Lower lobe of right lung (tissue), 2 donors: ENCODE results near the gene PLCB3. TPM values are rescaled to one million over a fixed set of nuclear protein-coding genes. Genes with fewer than 3 reads are reported as not detected.

ENCODE experiments used
- ATAC-seq, 2 donors: fragments of 200-7000 bp; cut with Tn5 transposase; one replicate each; pipeline ENCODE4 v1.9.1; 2020 to 2022; ENCODE audit warnings: mild to moderate bottlenecking in 2 of 2, moderate library complexity in 2 of 2
- DNase-seq: peaks from one replicate; pipeline ENCODE4 v3.0.0-alpha.2; 2020
- H3K27ac ChIP-seq: fragments of 200-600 bp; one replicate; pipeline ENCODE4 v1.8.0; 2022
- H3K27me3 ChIP-seq: fragments of 200-600 bp; one replicate; pipeline ENCODE4 v1.8.0; 2022; ENCODE audit warnings: low read depth
- H3K36me3 ChIP-seq: fragments of 200-600 bp; one replicate; pipeline ENCODE4 v1.8.0; 2022; ENCODE audit warnings: mild to moderate bottlenecking
- H3K4me1 ChIP-seq: fragments of 200-600 bp; one replicate; pipeline ENCODE4 v1.8.0; 2022
- H3K4me3 ChIP-seq: fragments of 200-600 bp; one replicate; pipeline ENCODE4 v1.8.0; 2022; ENCODE audit warnings: mild to moderate bottlenecking
- H3K9me3 ChIP-seq: fragments of 200-600 bp; one replicate; pipeline ENCODE4 v1.8.0; 2022
- intact Hi-C: fragments of 100-400 bp; cut with DNase I; formaldehyde crosslinking; loops from one replicate; pipeline ENCODE4 v1.11.0; 2022
- total RNA-seq: library from RNA; stranded (reverse); fragmentation: NEBNext Ultra II Directional; extraction: Animal tissue kit (Norgen Biotek cat#: 25700); gene quantifications from one replicate; pipeline ENCODE4 v1.2.1, GENCODE V29; 2021
- TF ChIP-seq, protein P1 (sequence below): fragments of 200-600 bp; IDR thresholded peaks from one replicate; pipeline ENCODE4 v1.8.0; 2022; ENCODE audit warnings: antibody characterized with exemption, mild to moderate bottlenecking
- donor health status: DM: no; HTN: yes; CAD: no; lungs with severe emphysema.

PLCB3 gene
- total RNA-seq, 1 donor from 2014 or later, result 31.8 TPM

DNA sequence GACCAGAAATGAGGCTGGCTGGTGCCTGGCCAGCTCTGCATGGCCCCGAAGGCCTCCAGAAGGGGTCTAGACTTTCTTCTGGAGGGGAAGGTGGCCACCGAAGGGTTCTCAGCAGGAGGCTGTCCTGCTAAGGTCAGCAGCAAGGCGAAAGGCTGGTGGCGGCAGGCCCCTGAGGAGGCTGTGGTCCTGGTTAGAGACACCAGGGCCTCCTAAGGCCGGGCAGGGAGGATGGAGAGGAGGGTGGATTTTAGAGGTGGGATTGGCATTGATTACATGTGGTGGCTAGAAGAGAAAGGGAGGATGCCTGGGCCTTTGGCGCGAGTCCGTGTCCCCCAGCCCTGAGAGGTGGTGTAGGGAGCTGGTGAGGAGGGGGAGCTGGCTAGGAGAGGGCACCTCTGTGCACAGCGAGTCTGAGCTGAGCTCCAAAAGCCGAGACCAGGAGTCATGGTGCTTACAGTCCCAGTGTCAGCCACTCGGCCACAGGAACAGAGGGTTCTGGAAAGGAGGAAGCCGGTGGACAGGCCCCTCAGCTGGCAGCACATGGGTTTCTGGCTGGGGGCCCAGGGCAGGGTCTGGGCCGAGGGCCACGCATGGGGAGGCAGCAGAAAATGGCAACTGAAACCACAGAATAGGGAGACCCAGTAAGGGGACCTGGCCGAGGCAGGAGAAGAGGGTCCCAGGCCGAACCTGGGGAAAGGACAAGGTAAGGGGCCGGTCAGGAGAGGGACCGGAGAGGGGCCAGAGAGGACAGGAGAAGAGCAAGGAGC is 42.4 kb upstream of the PLCB3 start:
- peak overlapping the region; percentile 85 for H3K27ac ChIP-seq
- H3K36me3 ChIP-seq, result peaks cover 44% of the 10 kb centered on the region
- DNase-seq (no peak), ATAC-seq (no peak)
- TF ChIP-seq, protein P1, sequence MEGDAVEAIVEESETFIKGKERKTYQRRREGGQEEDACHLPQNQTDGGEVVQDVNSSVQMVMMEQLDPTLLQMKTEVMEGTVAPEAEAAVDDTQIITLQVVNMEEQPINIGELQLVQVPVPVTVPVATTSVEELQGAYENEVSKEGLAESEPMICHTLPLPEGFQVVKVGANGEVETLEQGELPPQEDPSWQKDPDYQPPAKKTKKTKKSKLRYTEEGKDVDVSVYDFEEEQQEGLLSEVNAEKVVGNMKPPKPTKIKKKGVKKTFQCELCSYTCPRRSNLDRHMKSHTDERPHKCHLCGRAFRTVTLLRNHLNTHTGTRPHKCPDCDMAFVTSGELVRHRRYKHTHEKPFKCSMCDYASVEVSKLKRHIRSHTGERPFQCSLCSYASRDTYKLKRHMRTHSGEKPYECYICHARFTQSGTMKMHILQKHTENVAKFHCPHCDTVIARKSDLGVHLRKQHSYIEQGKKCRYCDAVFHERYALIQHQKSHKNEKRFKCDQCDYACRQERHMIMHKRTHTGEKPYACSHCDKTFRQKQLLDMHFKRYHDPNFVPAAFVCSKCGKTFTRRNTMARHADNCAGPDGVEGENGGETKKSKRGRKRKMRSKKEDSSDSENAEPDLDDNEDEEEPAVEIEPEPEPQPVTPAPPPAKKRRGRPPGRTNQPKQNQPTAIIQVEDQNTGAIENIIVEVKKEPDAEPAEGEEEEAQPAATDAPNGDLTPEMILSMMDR, result no peak
- H3K9me3 ChIP-seq, result no peaks in the 10 kb centered on the region
- no peaks in the 10 kb centered on the region for H3K27me3 ChIP-seq
- H3K4me1 ChIP-seq, result peaks cover 49% of the 10 kb centered on the region
- intact Hi-C loops, result no loop called here
- H3K4me3 ChIP-seq, result no peak overlapping the region

DNA sequence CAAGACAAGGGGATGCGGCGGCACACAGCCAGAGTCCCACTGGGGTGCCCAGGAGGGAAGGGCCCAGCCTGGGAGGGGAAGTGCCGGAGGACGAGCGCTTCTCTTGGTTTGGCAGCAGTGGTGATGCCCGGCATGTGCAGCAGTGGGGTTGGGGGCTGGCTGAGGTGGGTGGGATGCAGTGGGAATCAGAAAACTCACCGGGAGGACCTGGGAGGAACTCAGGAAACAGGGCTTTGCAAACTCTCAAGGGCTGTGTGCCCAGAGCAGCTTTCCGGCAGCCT is 41.8 kb upstream of the PLCB3 start:
- DNase-seq, result no peak
- TF ChIP-seq, protein P1, result no peak
- H3K27me3 ChIP-seq, result no peaks in the 10 kb centered on the region
- no peaks in the 10 kb centered on the region for H3K9me3 ChIP-seq
- peaks cover 46% of the 10 kb centered on the region for H3K36me3 ChIP-seq
- H3K4me1 ChIP-seq, result peaks cover 43% of the 10 kb centered on the region
- ATAC-seq, result no peak
- no peak overlapping the region for H3K4me3 ChIP-seq
- intact Hi-C loops, result no loop called here
- no peak overlapping the region for H3K27ac ChIP-seq

DNA sequence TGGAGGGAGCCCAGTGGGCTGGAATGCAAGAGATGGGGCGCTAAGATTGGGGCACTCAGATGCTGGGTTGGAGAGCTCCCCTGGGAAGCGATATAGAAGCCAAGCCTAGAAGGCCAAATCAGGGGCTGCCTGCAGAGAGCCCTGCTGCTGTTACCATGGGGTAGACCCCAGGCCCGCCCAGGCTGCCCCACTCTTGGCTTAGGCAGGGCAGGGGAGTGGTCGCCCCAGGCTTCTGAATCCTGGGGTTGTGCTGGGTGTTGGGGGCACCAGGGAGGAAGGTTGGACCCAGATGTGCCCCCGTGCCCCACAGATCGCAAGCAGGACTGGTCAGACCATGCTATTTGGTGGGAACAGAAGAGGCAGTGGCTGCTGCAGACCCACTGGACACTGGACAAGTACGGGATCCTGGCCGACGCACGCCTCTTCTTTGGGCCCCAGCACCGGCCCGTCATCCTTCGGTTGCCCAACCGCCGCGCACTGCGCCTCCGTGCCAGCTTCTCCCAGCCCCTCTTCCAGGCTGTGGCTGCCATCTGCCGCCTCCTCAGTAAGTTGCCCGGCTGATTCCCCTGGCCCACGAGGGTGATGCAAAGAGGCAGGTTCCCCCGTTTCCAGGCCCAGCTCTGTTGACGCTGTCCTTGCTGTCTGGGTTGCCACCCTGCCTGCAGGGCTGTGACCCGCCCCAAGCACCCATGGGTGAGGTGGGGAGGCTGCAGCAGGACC is 40.9 kb upstream of the PLCB3 start:
- peaks cover 49% of the 10 kb centered on the region for H3K36me3 ChIP-seq
- H3K4me3 ChIP-seq, result no peak overlapping the region
- H3K9me3 ChIP-seq, result no peaks in the 10 kb centered on the region
- TF ChIP-seq, protein P1, result no peak
- no peak overlapping the region for H3K27ac ChIP-seq
- peaks cover 34% of the 10 kb centered on the region for H3K4me1 ChIP-seq
- H3K27me3 ChIP-seq, result no peaks in the 10 kb centered on the region
- no peak for ATAC-seq
- intact Hi-C loops, result no loop called here
- no peak for DNase-seq

DNA sequence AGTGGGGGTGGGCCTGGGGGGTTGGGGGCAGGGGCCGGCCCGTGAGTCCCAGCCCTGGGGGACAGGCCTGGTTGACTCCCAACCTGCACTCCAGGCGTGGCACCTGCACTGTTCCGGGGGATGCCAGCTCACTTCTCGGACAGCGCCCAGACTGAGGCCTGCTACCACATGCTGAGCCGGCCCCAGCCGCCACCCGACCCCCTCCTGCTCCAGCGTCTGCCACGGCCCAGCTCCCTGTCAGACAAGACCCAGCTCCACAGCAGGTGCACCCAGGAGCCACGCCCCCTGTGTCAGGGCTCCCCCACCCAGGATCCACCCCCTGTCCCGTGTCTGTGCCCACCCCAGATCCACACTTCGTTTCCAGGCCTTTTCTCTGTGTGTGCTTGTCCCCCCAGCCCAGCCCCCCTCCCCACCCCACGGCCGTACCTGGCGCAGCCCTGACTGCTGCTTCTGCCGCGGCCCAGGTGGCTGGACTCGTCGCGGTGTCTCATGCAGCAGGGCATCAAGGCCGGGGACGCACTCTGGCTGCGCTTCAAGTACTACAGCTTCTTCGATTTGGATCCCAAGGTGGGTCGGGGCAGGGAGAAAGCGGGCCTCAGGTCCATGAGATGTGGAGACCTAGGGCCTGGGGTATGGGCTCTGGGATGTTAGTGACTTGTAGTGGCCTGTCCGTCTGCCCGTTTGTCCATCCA is 40.0 kb upstream of the PLCB3 start:
- no peak for DNase-seq
- Histone ChIP-seq H3K27me3 (no peaks in the 10 kb centered on the region), H3K27ac (no peak overlapping the region), H3K36me3 (peaks cover 41% of the 10 kb centered on the region), H3K9me3 (no peaks in the 10 kb centered on the region), H3K4me3 (no peak overlapping the region), H3K4me1 (peaks cover 25% of the 10 kb centered on the region)
- TF ChIP-seq, protein P1, result no peak
- ATAC-seq, result no peak
- intact Hi-C loops, result no loop called here

DNA sequence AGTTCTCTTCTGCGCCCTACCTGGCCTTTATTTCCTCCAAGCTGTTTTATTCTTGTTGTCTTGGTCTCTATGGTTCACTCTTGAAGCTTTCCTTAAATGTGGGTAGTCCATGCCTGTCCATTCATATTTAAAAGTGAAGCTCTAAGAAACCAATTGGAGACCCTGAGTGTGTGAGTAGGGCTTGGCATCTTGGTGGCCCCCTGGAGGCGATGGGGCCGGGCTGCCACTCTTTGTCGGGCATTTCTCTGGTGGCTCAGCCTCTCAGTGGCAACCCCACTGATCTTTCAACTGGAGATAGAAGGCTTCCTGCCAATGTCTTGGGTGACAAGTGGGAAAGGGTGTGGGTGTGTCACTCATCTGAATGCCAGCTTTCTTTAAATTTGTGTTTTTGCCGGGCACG is 34.5 kb upstream of the PLCB3 start:
- Histone ChIP-seq H3K9me3 (no peaks in the 10 kb centered on the region), H3K27ac (no peak overlapping the region), H3K36me3 (peaks cover 63% of the 10 kb centered on the region), H3K4me1 (no peaks in the 10 kb centered on the region), H3K27me3 (no peaks in the 10 kb centered on the region), H3K4me3 (no peak overlapping the region)
- ATAC-seq (no peak), DNase-seq (no peak)
- TF ChIP-seq, protein P1, result no peak
- intact Hi-C loops, result no loop called here
